ENCODE results near the gene MYO19. TPM values are rescaled to one million over a fixed set of nuclear protein-coding genes. Genes with fewer than 3 reads are reported as not detected.

MYO19 gene
- total and polyA plus RNA-seq, 9 donors, result 13.4 to 46.7 (median 26.1) TPM

GRCh38 chr17:36495076-36495578, 39.5 kb downstream of the MYO19 start:
- Histone ChIP-seq H3K9me3 (no peaks in the 10 kb centered on the region), H3K4me1 (ENCODE audit: insufficient read depth) (no peaks in the 10 kb centered on the region), H3K27me3 (no peaks in the 10 kb centered on the region), H3K27ac (no peak overlapping the region), H3K36me3 (no peaks in the 10 kb centered on the region), H3K4me3 (no peak overlapping the region)
- no peak for TF ChIP-seq POLR2A (IDR thresholded peaks at IDR 0.05)
- no peak for TF ChIP-seq CTCF (IDR thresholded peaks at IDR 0.05)
- no peak for TF ChIP-seq EP300 (IDR thresholded peaks at IDR 0.05)
- DNase-seq, result no peak
- intact Hi-C loops (cut with DNase I), result no loop called here
- WGBS, 3 donors, result 62 to 65% (median 63%) methylated on average over 3 of the region's 3 CpGs

- Histone ChIP-seq H3K9me3 (no peaks in the 10 kb centered on the region), H3K4me1 (ENCODE audit: insufficient read depth) (no peaks in the 10 kb centered on the region), H3K27ac (no peak overlapping the region), H3K36me3 (no peaks in the 10 kb centered on the region), H3K4me3 (no peak overlapping the region), H3K27me3 (no peaks in the 10 kb centered on the region)
- intact Hi-C loops (cut with DNase I), result no loop called here
- TF ChIP-seq POLR2A (IDR thresholded peaks at IDR 0.05) (no peak), EP300 (IDR thresholded peaks at IDR 0.05) (no peak), CTCF (IDR thresholded peaks at IDR 0.05) (no peak)
- DNase-seq, result no peak
- WGBS, 3 donors, result 78 to 83% (median 80%) methylated on average over 5 of the region's 5 CpGs
Measured at GRCh38 chr17:36494674-36495073, 40.0 kb downstream of the MYO19 start.

DNA sequence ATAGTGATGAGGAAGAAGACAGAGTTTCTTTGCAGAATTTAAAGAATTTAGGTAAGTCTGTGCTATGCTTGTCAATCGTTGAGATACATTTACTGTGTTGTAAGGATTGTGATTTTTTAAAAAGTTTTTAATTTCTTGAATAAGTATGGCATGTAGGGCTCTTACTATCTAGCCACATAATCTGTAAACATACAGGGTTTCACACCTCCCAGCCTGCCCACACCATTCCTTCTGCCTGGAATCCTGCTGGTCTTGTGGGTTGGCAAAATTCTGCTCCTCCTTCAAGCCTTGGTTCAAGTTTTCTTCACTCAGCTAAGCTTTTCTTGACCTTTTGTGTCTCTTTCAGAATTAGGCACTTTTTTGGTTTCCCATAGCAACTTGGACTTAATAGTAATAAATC, 40.7 kb downstream of the MYO19 start:
- intact Hi-C loops (cut with DNase I), result no loop called here
- H3K4me3 ChIP-seq, result no peak overlapping the region
- H3K27me3 ChIP-seq, result no peaks in the 10 kb centered on the region
- H3K36me3 ChIP-seq, result no peaks in the 10 kb centered on the region
- WGBS, 3 donors, result 69 to 74% (median 72%) methylated on average over 1 of the region's 1 CpG
- H3K4me1 ChIP-seq (ENCODE audit: insufficient read depth), result no peaks in the 10 kb centered on the region
- H3K9me3 ChIP-seq, result no peaks in the 10 kb centered on the region
- H3K27ac ChIP-seq, result no peak overlapping the region
- DNase-seq, result no peak
- TF ChIP-seq CTCF (IDR thresholded peaks at IDR 0.05) (no peak), EP300 (IDR thresholded peaks at IDR 0.05) (no peak), POLR2A (IDR thresholded peaks at IDR 0.05) (no peak)

- H3K4me1 ChIP-seq (ENCODE audit: insufficient read depth), result peaks cover 20% of the 10 kb centered on the region
- peak within 1 kb of the TSS; percentile 60 to 72 for H3K27ac ChIP-seq
- TF ChIP-seq CTCF (IDR thresholded peaks at IDR 0.05) (no peak), POLR2A (IDR thresholded peaks at IDR 0.05) (peak; percentile 42), EP300 (IDR thresholded peaks at IDR 0.05) (no peak)
- peak; percentile 82 to 91 (median 88) for DNase-seq
- no peaks in the 10 kb centered on the region for H3K9me3 ChIP-seq
- intact Hi-C loops (cut with DNase I), result loop anchor here in 2 of 4 donors (10.0 kb wide), 2 partner anchors 512 to 722 kb away; partner anchors contain the start of gene C17orf50 (in 1 of the 2)
- peak within 1 kb of the TSS; percentile 84 for H3K4me3 ChIP-seq
- H3K36me3 ChIP-seq, result no peaks in the 10 kb centered on the region
- no peaks in the 10 kb centered on the region for H3K27me3 ChIP-seq
- 0 to 1% (median 1%) methylated on average over 54 to 73 of the region's 73 CpGs for WGBS, 3 donors
Measured at GRCh38 chr17:36486204-36487194, 48.2 kb downstream of the MYO19 start, which contains the start of gene ZNHIT3. TSS of gene ZNHIT3 (plus strand) at chr17:36486681. CDS start at chr17:36486700, 19 bp downstream.

All from ovary (tissue), 9 donors.